SK-N-MC (cell line): ENCODE measurements around the gene DLGAP1.

Experiments used
- EZH2 ChIP-seq: fragments of 200-600 bp; sonication (generic); IDR thresholded peaks from one replicate; pipeline ENCODE4 v1.6.1; 2017; ENCODE audit warnings: antibody characterized with exemption
- FOXP2 ChIP-seq: optimal IDR thresholded peaks from 2 replicates; pipeline ENCODE3; 2011; ENCODE audit warnings: mild to moderate bottlenecking, moderate library complexity; ENCODE audit not compliant: insufficient read depth; ENCODE audit errors: extremely low read length, control extremely low read depth
- POLR2AphosphoS5 ChIP-seq: IDR thresholded peaks from 2 replicates; pipeline ENCODE4 v1.6.1; 2012; ENCODE audit warnings: mild to moderate bottlenecking, low read depth, low read length, borderline replicate concordance

- TF ChIP-seq POLR2AphosphoS5, result no peak
- no peak for TF ChIP-seq EZH2
- TF ChIP-seq FOXP2, result no peak
Observed at GRCh38 chr18:3704556-3705344, 750.4 kb downstream of the DLGAP1 start.
